Stimulated activated CD8-positive, alpha-beta memory T cell treated with anti-CD3 and anti-CD28 coated beads, Interleukin-7, amount 100 ng/mL, for 48 hours (primary cell): Measurements from ENCODE around the gene SOX8.

Source experiments
- DNase-seq, 2 donors: peaks; one replicate each; pipeline ENCODE4 v3.0.0-alpha.2; 2020; ENCODE audit warnings: low read depth in 1 of 2; ENCODE audit errors: extremely low read depth in 1 of 2

SOX8 gene

GRCh38 chr16:1003391-1004347 lies 22.1 kb downstream of the SOX8 start:
- DNase-seq = peak in 1 of 2 donors; percentile 40

- no peak for DNase-seq
Observed at GRCh38 chr16:1005286-1005685, 23.7 kb downstream of the SOX8 start.

GRCh38 chr16:1006781-1007180 lies 25.2 kb downstream of the SOX8 start:
- no peak for DNase-seq

GRCh38 chr16:1007284-1007850 lies 25.8 kb downstream of the SOX8 start:
- no peak for DNase-seq

- no peak for DNase-seq
Observed at GRCh38 chr16:1008085-1008484, 26.5 kb downstream of the SOX8 start.

- DNase-seq = no peak
Observed at GRCh38 chr16:1009358-1010150, 28.0 kb downstream of the SOX8 start.

GRCh38 chr16:1010251-1010650 lies 28.7 kb downstream of the SOX8 start:
- DNase-seq = no peak

GRCh38 chr16:1010815-1011214 lies 29.2 kb downstream of the SOX8 start:
- no peak for DNase-seq

GRCh38 chr16:1011316-1012082 lies 29.9 kb downstream of the SOX8 start:
- no peak for DNase-seq

GRCh38 chr16:1012135-1012534 lies 30.6 kb downstream of the SOX8 start:
- no peak for DNase-seq

- DNase-seq = no peak
Observed at GRCh38 chr16:1012722-1013592, 31.4 kb downstream of the SOX8 start.

GRCh38 chr16:1013593-1013900 lies 32.0 kb downstream of the SOX8 start:
- no peak for DNase-seq

GRCh38 chr16:1014221-1014620 lies 32.7 kb downstream of the SOX8 start:
- no peak for DNase-seq

GRCh38 chr16:1014771-1015495 lies 33.4 kb downstream of the SOX8 start:
- no peak for DNase-seq

- no peak for DNase-seq
Observed at GRCh38 chr16:1018447-1019198, 37.1 kb downstream of the SOX8 start.

- DNase-seq = no peak
Observed at GRCh38 chr16:1019231-1020090, 37.9 kb downstream of the SOX8 start.

- no peak for DNase-seq
Observed at GRCh38 chr16:1020091-1020399, 38.5 kb downstream of the SOX8 start.

GRCh38 chr16:1020591-1020990 lies 39.0 kb downstream of the SOX8 start:
- DNase-seq = no peak
